Endothelial cell of umbilical vein (primary cell): ENCODE measurements around the gene CXorf65.

Source experiments
- CTCF ChIP-seq, 2 donors: IDR thresholded peaks; 1 replicate in 1 of 2; 2 replicates in 1 of 2; pipeline ENCODE4 v1.5.1; 2011; ENCODE audit warnings: low read length in 2 of 2, mild to moderate bottlenecking in 2 of 2, moderate library complexity in 2 of 2, control low read depth in 1 of 2, inconsistent platforms in 1 of 2, low read depth in 1 of 2; ENCODE audit not compliant: insufficient read depth in 1 of 2; ENCODE audit errors: extremely low read depth in 1 of 2
- EZH2 ChIP-seq: IDR thresholded peaks from 2 replicates; pipeline ENCODE4 v1.6.1; 2012; ENCODE audit warnings: borderline replicate concordance, low read depth, mild to moderate bottlenecking, moderate library complexity, low read length, inconsistent platforms; ENCODE audit not compliant: severe bottlenecking
- FOS ChIP-seq: IDR thresholded peaks from 2 replicates; pipeline ENCODE4 v1.6.1; 2011; ENCODE audit warnings: mild to moderate bottlenecking, low read length, moderate library complexity, borderline replicate concordance; ENCODE audit not compliant: insufficient read depth
- GATA2 ChIP-seq: IDR thresholded peaks from 2 replicates; pipeline ENCODE4 v1.7.0; 2011; ENCODE audit warnings: low read depth, mild to moderate bottlenecking, moderate library complexity, mixed read lengths, low read length; ENCODE audit not compliant: insufficient read length, insufficient read depth
- JUN ChIP-seq: IDR thresholded peaks from 2 replicates; pipeline ENCODE4 v1.6.1; 2011; ENCODE audit warnings: borderline replicate concordance, low read depth; ENCODE audit not compliant: insufficient read length, insufficient read depth
- MAX ChIP-seq: IDR thresholded peaks from 2 replicates; pipeline ENCODE4 v1.6.1; 2011; ENCODE audit not compliant: insufficient read depth, insufficient read length
- MYC ChIP-seq: IDR thresholded peaks from one replicate; pipeline ENCODE4 v1.6.1; 2011; ENCODE audit warnings: mild to moderate bottlenecking, low read depth, low read length
- POLR2A ChIP-seq: IDR thresholded peaks from 2 replicates; pipeline ENCODE4 v1.6.1; 2012; ENCODE audit warnings: low read depth, mild to moderate bottlenecking, control low read depth, low read length
- POLR2AphosphoS5 ChIP-seq: IDR thresholded peaks from 2 replicates; pipeline ENCODE4 v1.6.1; 2012; ENCODE audit warnings: low read depth, mild to moderate bottlenecking, control low read depth, low read length, moderate library complexity; ENCODE audit not compliant: insufficient read depth

- TF ChIP-seq CTCF (IDR thresholded peaks at IDR 0.05; ENCODE audit: extremely low read depth in 1 of 2, insufficient read depth in 1 of 2, low read depth in 1 of 2, low read length in 2 of 2) (no peak), POLR2AphosphoS5 (no peak), EZH2 (no peak), POLR2A (no peak), JUN (no peak), MAX (no peak), MYC (no peak), GATA2 (no peak), FOS (no peak)
These were observed 12.5 kb upstream of the CXorf65 start for GRCh38 chrX:71118985-71119535.
